HEK293 (cell line): ENCODE data around the gene E4F1.
A peak's percentile ranks its signal among the peaks of the same experiment; 100 is the strongest.

Source experiments
- CTCF ChIA-PET: fragments of 350-600 bp; formaldehyde crosslinking; extraction: SDS; loops from one replicate; lab custom pipeline; 2021; ENCODE audit warnings: antibody characterized with exemption; lab: Yijun Ruan, JAX
- POLR2A ChIA-PET: fragments of 300-600 bp; formaldehyde crosslinking; extraction: SDS; loops from one replicate; lab custom pipeline; 2020; ENCODE audit warnings: antibody characterized with exemption, inconsistent platforms; lab: Yijun Ruan, JAX
- H3K27ac ChIP-seq: fragments of 200-500 bp; sonication (Bioruptor generic); 2 replicates; pipeline ENCODE4 v1.5.1; 2014; ENCODE audit warnings: low read depth, low read length, control low read depth, inconsistent platforms; ENCODE audit errors: extremely low read depth
- H3K36me3 ChIP-seq, 2 experiments: fragments of 200-500 bp in 1 of 2; sonication (Bioruptor generic) in 1 of 2; 1 replicate in 1 of 2; 2 replicates in 1 of 2; pipeline ENCODE4 v1.5.1; 2014 to 2017; ENCODE audit warnings: inconsistent platforms in 2 of 2, low read length in 2 of 2; ENCODE audit not compliant: control insufficient read depth in 2 of 2, insufficient read depth in 1 of 2
- H3K4me1 ChIP-seq: fragments of 200-500 bp; sonication (Bioruptor generic); 2 replicates; pipeline ENCODE4 v1.5.1; 2014; ENCODE audit warnings: mild to moderate bottlenecking, low read length, inconsistent platforms; ENCODE audit not compliant: control insufficient read depth, insufficient read depth
- H3K4me3 ChIP-seq: 2 replicates; pipeline ENCODE4 v1.5.1; 2011; ENCODE audit warnings: low read depth, mild to moderate bottlenecking, control low read depth, low read length, moderate library complexity
- H3K9me3 ChIP-seq: fragments of 200-500 bp; sonication (Bioruptor generic); 2 replicates; pipeline ENCODE4 v1.5.1; 2014; ENCODE audit warnings: low read depth, low read length, inconsistent platforms; ENCODE audit not compliant: control insufficient read depth, insufficient read depth
- BCL6B ChIP-seq: fragments of 450-650 bp; formaldehyde crosslinking; IDR thresholded peaks from 2 replicates; pipeline ENCODE4 v1.5.1; 2017; ENCODE audit warnings: missing biosample characterization, missing genetic modification characterization
- EGR2 ChIP-seq: fragments of 450-650 bp; formaldehyde crosslinking; IDR thresholded peaks from 2 replicates; pipeline ENCODE4 v1.5.1; 2016; ENCODE audit warnings: low read depth, missing biosample characterization, missing genetic modification characterization
- IKZF3 ChIP-seq: fragments of 450-650 bp; IDR thresholded peaks from 2 replicates; pipeline ENCODE4 v1.5.0; 2018; ENCODE audit warnings: missing biosample characterization, mild to moderate bottlenecking, missing genetic modification characterization, moderate library complexity
- MZF1 ChIP-seq: fragments of 450-650 bp; formaldehyde crosslinking; IDR thresholded peaks from 2 replicates; pipeline ENCODE4 v1.5.1; 2017; ENCODE audit warnings: missing biosample characterization, missing genetic modification characterization, borderline replicate concordance
- OSR2 ChIP-seq: fragments of 450-650 bp; formaldehyde crosslinking; IDR thresholded peaks from 2 replicates; pipeline ENCODE4 v1.5.1; 2016; ENCODE audit warnings: missing biosample characterization, missing genetic modification characterization
- SP7 ChIP-seq: fragments of 450-650 bp; formaldehyde crosslinking; IDR thresholded peaks from 2 replicates; pipeline ENCODE4 v1.5.1; 2016; ENCODE audit warnings: missing biosample characterization, missing genetic modification characterization
- YY2 ChIP-seq: fragments of 450-650 bp; formaldehyde crosslinking; IDR thresholded peaks from 2 replicates; pipeline ENCODE4 v1.5.1; 2016; ENCODE audit warnings: missing biosample characterization, missing genetic modification characterization
- ZBTB7A ChIP-seq: fragments of 450-650 bp; formaldehyde crosslinking; IDR thresholded peaks from 2 replicates; pipeline ENCODE4 v1.5.1; 2016; ENCODE audit warnings: low read depth, missing biosample characterization, missing genetic modification characterization
- ZEB2 ChIP-seq: fragments of 450-650 bp; formaldehyde crosslinking; IDR thresholded peaks from 2 replicates; pipeline ENCODE4 v1.5.1; 2016; ENCODE audit warnings: missing biosample characterization, missing genetic modification characterization
- ZFP37 ChIP-seq: fragments of 450-650 bp; formaldehyde crosslinking; IDR thresholded peaks from 2 replicates; pipeline ENCODE4 v1.5.1; 2016; ENCODE audit warnings: missing biosample characterization, missing genetic modification characterization
- ZNF223 ChIP-seq: fragments of 450-650 bp; formaldehyde crosslinking; IDR thresholded peaks from 2 replicates; pipeline ENCODE4 v1.5.1; 2016; ENCODE audit warnings: missing biosample characterization, missing genetic modification characterization
- ZNF274 ChIP-seq, 2 experiments: fragments of 200-500 bp in 1 of 2; fragments of 450-650 bp in 1 of 2; sonication (Bioruptor generic) in 1 of 2; formaldehyde crosslinking in 1 of 2; IDR thresholded peaks; 2 replicates each; pipeline versions ENCODE4 v1.5.1 to v1.6.1; 2014 to 2016; ENCODE audit warnings: borderline replicate concordance in 1 of 2, inconsistent platforms in 1 of 2, low read length in 1 of 2, missing biosample characterization in 1 of 2, missing genetic modification characterization in 1 of 2
- ZNF341 ChIP-seq: fragments of 450-650 bp; formaldehyde crosslinking; IDR thresholded peaks from 2 replicates; pipeline ENCODE4; 2016; ENCODE audit warnings: low read depth, missing biosample characterization, missing genetic modification characterization
- ZNF394 ChIP-seq: fragments of 450-650 bp; formaldehyde crosslinking; IDR thresholded peaks from 2 replicates; pipeline ENCODE4 v1.5.1; 2016; ENCODE audit warnings: missing biosample characterization, missing genetic modification characterization, mild to moderate bottlenecking, moderate library complexity, borderline replicate concordance
- ZNF561 ChIP-seq: fragments of 450-650 bp; IDR thresholded peaks from 2 replicates; pipeline ENCODE4 v1.5.1; 2018; ENCODE audit warnings: missing biosample characterization, missing genetic modification characterization, borderline replicate concordance
- ZNF600 ChIP-seq: fragments of 450-650 bp; formaldehyde crosslinking; IDR thresholded peaks from 2 replicates; pipeline ENCODE4 v1.5.1; 2016; ENCODE audit warnings: missing biosample characterization, missing genetic modification characterization
- ZNF658 ChIP-seq: fragments of 450-650 bp; formaldehyde crosslinking; IDR thresholded peaks from 2 replicates; pipeline ENCODE4; 2016; ENCODE audit warnings: missing biosample characterization, missing genetic modification characterization
- ZNF660 ChIP-seq: fragments of 450-650 bp; IDR thresholded peaks from 2 replicates; pipeline ENCODE4 v1.5.1; 2018; ENCODE audit warnings: missing biosample characterization, mild to moderate bottlenecking, missing genetic modification characterization
- TF ChIP-seq, protein P1 (sequence below): sonication (generic); formaldehyde crosslinking; IDR thresholded peaks from 2 replicates; pipeline ENCODE4 v1.8.1; 2022; ENCODE audit warnings: mild to moderate bottlenecking, moderate library complexity, missing genetic modification reagents
- TF ChIP-seq, protein P2 (sequence below): fragments of 450-650 bp; IDR thresholded peaks from 2 replicates; pipeline ENCODE4 v1.5.1; 2018; ENCODE audit warnings: missing biosample characterization, missing genetic modification characterization
- TF ChIP-seq, protein P3 (sequence below): fragments of 450-650 bp; formaldehyde crosslinking; IDR thresholded peaks from 2 replicates; pipeline ENCODE4 v1.5.1; 2016; ENCODE audit warnings: missing biosample characterization, missing genetic modification characterization
- TF ChIP-seq, protein P4 (sequence below): fragments of 450-650 bp; formaldehyde crosslinking; IDR thresholded peaks from 2 replicates; pipeline ENCODE4 v1.5.1; 2017; ENCODE audit warnings: missing biosample characterization, missing genetic modification characterization

E4F1 gene

GRCh38 chr16:2206420-2206779 lies 17.0 kb upstream of the E4F1 start:
- TF ChIP-seq, protein P1, sequence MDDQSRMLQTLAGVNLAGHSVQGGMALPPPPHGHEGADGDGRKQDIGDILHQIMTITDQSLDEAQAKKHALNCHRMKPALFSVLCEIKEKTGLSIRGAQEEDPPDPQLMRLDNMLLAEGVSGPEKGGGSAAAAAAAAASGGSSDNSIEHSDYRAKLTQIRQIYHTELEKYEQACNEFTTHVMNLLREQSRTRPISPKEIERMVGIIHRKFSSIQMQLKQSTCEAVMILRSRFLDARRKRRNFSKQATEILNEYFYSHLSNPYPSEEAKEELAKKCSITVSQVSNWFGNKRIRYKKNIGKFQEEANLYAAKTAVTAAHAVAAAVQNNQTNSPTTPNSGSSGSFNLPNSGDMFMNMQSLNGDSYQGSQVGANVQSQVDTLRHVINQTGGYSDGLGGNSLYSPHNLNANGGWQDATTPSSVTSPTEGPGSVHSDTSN: 0 out of 2 replicates have a peak, but pooled peaks have one; percentile 46
- TF ChIP-seq ZEB2 (tag by site-specific recombination): no peak
- Histone ChIP-seq H3K36me3 (peaks cover 0 to 35% of the 10 kb centered on the region in 2 experiments; a peak in 1 of 3 replicates), H3K4me1 (no peaks in the 10 kb centered on the region), H3K9me3 (no peaks in the 10 kb centered on the region), H3K27ac (peak overlapping the region; percentile 90), H3K4me3 (peak overlapping the region; percentile 96)
- ChIA-PET CTCF (no interaction called here), POLR2A (interaction anchor here (0.6 to 4.3 kb wide), 7 partner anchors 8 to 134 kb away, joined by 3 to 22 read pairs (median 5); partner anchors contain the start of genes ABCA3, DNASE1L2, PGP and TRAF7)

DNA sequence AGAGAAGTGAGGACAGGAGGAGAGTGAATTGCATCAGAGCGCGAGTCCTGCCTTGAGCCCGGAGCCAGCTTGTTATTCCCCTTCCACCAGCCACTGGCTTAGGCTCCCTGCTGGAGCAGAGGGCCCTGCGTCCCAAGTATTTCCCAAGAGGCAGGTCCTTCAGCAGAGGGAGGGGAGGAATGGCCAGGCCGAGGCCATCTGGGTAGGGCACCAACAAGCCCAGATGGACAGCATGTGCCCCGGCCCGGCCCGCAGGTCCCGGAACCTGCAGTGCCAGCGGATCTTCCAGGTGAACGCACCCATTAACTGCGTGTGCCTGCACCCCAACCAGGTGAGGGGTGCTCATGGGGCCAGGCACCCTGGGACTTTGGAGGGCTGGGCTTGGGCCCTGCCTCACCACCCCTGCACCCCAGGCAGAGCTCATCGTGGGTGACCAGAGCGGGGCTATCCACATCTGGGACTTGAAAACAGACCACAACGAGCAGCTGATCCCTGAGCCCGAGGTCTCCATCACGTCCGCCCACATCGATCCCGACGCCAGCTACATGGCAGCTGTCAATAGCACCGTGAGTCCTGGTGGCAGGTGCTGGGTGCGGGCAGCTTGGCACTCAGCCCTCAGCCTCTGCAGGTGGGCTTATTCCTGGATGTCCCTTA lies 16.5 kb upstream of the E4F1 start:
- POLR2A ChIA-PET: interaction anchor here (0.6 to 4.3 kb wide), 7 partner anchors 8 to 134 kb away, joined by 3 to 22 read pairs (median 5); partner anchors contain the start of genes ABCA3, DNASE1L2, PGP and TRAF7
- H3K9me3 ChIP-seq: no peaks in the 10 kb centered on the region
- no peak overlapping the region for H3K4me3 ChIP-seq
- H3K36me3 ChIP-seq: peaks cover 0 to 38% of the 10 kb centered on the region in 2 experiments; a peak in 1 of 3 replicates
- no peaks in the 10 kb centered on the region for H3K4me1 ChIP-seq
- CTCF ChIA-PET: no interaction called here
- H3K27ac ChIP-seq: peak overlapping the region; percentile 90
- TF ChIP-seq ZNF600 (tag by site-specific recombination) (peak; percentile 45), ZNF658 (no peak), ZFP37 (tag by site-specific recombination) (no peak), YY2 (tag by site-specific recombination) (no peak), ZNF274 (IDR thresholded peaks at IDR 0.05; ENCODE audit: low read length) (no peak), ZNF274 (tag by site-specific recombination; IDR thresholded peaks at IDR 0.05; ENCODE audit: borderline replicate concordance) (no peak), SP7 (tag by site-specific recombination) (no peak), ZNF660 (tag by site-specific recombination) (peak; percentile 43; the same call in 1 of the 2 replicates), ZNF341 (tag by site-specific recombination) (peak; percentile 62), ZNF561 (no peak), IKZF3 (tag by site-specific recombination) (0 out of 2 replicates have a peak, but pooled peaks have one; percentile 11), BCL6B (no peak), ZEB2 (tag by site-specific recombination) (0 out of 2 replicates have a peak, but pooled peaks have one; percentile 20), ZNF223 (peak; percentile 32; the same call in 1 of the 2 replicates), ZBTB7A (tag by site-specific recombination) (no peak), OSR2 (no peak), EGR2 (tag by site-specific recombination) (no peak), ZNF394 (tag by site-specific recombination) (0 out of 2 replicates have a peak, but pooled peaks have one; percentile 21), MZF1 (tag by site-specific recombination) (no peak)
- TF ChIP-seq, protein P2, sequence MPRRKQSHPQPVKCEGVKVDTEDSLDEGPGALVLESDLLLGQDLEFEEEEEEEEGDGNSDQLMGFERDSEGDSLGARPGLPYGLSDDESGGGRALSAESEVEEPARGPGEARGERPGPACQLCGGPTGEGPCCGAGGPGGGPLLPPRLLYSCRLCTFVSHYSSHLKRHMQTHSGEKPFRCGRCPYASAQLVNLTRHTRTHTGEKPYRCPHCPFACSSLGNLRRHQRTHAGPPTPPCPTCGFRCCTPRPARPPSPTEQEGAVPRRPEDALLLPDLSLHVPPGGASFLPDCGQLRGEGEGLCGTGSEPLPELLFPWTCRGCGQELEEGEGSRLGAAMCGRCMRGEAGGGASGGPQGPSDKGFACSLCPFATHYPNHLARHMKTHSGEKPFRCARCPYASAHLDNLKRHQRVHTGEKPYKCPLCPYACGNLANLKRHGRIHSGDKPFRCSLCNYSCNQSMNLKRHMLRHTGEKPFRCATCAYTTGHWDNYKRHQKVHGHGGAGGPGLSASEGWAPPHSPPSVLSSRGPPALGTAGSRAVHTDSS (tag by site-specific recombination): no peak
- TF ChIP-seq, protein P3, sequence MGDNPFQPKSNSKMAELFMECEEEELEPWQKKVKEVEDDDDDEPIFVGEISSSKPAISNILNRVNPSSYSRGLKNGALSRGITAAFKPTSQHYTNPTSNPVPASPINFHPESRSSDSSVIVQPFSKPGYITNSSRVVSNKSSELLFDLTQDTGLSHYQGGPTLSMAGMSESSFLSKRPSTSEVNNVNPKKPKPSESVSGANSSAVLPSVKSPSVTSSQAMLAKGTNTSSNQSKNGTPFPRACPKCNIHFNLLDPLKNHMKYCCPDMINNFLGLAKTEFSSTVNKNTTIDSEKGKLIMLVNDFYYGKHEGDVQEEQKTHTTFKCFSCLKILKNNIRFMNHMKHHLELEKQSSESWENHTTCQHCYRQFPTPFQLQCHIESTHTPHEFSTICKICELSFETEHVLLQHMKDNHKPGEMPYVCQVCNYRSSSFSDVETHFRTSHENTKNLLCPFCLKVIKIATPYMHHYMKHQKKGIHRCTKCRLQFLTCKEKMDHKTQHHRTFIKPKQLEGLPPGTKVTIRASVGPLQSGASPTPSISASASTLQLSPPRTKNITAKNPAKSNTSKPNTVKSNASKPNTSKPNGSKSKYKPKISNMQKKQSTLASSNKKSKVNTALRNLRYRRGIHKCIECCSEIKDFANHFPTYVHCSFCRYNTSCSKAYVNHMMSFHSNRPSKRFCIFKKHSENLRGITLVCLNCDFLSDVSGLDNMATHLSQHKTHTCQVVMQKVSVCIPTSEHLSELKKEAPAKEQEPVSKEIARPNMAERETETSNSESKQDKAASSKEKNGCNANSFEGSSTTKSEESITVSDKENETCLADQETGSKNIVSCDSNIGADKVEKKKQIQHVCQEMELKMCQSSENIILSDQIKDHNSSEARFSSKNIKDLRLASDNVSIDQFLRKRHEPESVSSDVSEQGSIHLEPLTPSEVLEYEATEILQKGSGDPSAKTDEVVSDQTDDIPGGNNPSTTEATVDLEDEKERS (tag by site-specific recombination): no peak
- TF ChIP-seq, protein P4, sequence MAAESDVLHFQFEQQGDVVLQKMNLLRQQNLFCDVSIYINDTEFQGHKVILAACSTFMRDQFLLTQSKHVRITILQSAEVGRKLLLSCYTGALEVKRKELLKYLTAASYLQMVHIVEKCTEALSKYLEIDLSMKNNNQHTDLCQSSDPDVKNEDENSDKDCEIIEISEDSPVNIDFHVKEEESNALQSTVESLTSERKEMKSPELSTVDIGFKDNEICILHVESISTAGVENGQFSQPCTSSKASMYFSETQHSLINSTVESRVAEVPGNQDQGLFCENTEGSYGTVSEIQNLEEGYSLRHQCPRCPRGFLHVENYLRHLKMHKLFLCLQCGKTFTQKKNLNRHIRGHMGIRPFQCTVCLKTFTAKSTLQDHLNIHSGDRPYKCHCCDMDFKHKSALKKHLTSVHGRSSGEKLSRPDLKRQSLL: peak; percentile 72; the same call in 1 of the 2 replicates
- TF ChIP-seq, all 188 proteins: peak for 8
